Measurements from ENCODE around the gene TTLL8. TPM values are rescaled to one million over a fixed set of nuclear protein-coding genes. Genes with fewer than 3 reads are reported as not detected.

TTLL8 gene
- total RNA-seq, 1 experiment from 2014 or later = not detected

DNA sequence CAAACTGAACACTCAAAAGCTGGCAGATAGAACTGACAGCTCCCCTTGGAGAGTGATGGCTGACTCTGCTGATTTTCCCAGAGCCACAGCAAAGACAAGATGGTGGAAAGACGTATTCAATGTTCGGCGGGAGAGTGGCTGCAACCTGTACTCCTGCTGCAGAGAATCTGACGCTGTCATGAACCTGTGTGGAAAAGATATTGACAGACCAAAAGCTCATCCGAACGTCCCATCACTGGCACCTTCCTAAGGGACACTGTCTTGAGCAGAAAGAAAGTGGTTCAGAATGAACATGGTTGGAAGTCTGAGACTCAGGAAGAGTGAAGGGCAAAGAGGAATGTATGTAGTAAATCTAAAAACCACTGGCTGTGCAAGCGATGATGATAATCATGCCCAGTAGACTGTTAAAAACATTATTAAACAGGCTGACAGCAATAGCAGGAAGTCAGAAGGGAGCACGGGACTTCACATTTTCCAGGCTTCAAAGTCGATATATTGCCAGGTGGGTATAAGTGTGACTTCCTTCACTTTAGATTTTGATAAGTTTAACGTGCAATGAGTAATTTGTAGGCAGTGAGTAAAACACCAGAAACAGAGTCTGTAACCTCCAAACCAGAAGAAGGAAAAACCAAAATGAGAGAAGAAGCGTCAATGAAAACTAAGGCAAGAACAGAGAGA, 39.4 kb downstream of the TTLL8 start:
- H3K4me2 ChIP-seq (ENCODE audit: low read length) = no peak overlapping the region
- intact Hi-C loops (cut with micrococcal nuclease) = no loop called here
- RAD21 ChIA-PET (ENCODE audit: low non-redundant PET in 1 of 2, low total read pairs in 2 of 2, uncharacterized antibody in 2 of 2, unreplicated experiment in 2 of 2) = no interaction called here
- H3K79me2 ChIP-seq (ENCODE audit: insufficient read depth, low read length) = no peaks in the 10 kb centered on the region
- H3K9me3 ChIP-seq (ENCODE audit: control insufficient read depth in 1 of 2, insufficient read depth in 1 of 2, low read depth in 1 of 2, low read length in 2 of 2) = peaks cover 0 to 6% of the 10 kb centered on the region in 2 experiments; a peak in 1 of 4 replicates
- no peak for TF ChIP-seq ZBTB33 (IDR thresholded peaks at IDR 0.05; ENCODE audit: extremely low read depth, insufficient replicate concordance, low read length)
- H3K4me1 ChIP-seq (ENCODE audit: control insufficient read depth in 1 of 2, insufficient read depth in 2 of 2, low read length in 2 of 2) = peaks cover 0 to 8% of the 10 kb centered on the region in 2 experiments; a peak in 1 of 4 replicates
- H3K9ac ChIP-seq (ENCODE audit: low read length) = no peak overlapping the region
- H3K27me3 ChIP-seq (ENCODE audit: insufficient read depth, low read length) = no peaks in the 10 kb centered on the region
- POLR2A ChIA-PET = no interaction called here
- DNase-seq (ENCODE audit: low read depth, low spot score) (no peak), ATAC-seq (no peak)
- no TSS peak for BruUV-seq (replicated peaks)
- H3K36me3 ChIP-seq (ENCODE audit: control insufficient read depth in 1 of 2, insufficient read depth in 2 of 2, low read length in 2 of 2) = no peaks in the 10 kb centered on the region
- H2AFZ ChIP-seq (ENCODE audit: low read depth, low read length, poor library complexity, severe bottlenecking) = no peak overlapping the region
- no peaks in the 10 kb centered on the region for H3K9me2 ChIP-seq (ENCODE audit: insufficient read depth)
- H3K4me3 ChIP-seq (replicated peaks in 1 of 2; ENCODE audit: low read depth in 1 of 2, low read length in 2 of 2) = no peak overlapping the region
- no peaks in the 10 kb centered on the region for H4K20me1 ChIP-seq (ENCODE audit: insufficient read depth)
- H3K27ac ChIP-seq (ENCODE audit: low read depth, low read length) = no peak overlapping the region
- CTCF ChIA-PET = no interaction called here

DNA sequence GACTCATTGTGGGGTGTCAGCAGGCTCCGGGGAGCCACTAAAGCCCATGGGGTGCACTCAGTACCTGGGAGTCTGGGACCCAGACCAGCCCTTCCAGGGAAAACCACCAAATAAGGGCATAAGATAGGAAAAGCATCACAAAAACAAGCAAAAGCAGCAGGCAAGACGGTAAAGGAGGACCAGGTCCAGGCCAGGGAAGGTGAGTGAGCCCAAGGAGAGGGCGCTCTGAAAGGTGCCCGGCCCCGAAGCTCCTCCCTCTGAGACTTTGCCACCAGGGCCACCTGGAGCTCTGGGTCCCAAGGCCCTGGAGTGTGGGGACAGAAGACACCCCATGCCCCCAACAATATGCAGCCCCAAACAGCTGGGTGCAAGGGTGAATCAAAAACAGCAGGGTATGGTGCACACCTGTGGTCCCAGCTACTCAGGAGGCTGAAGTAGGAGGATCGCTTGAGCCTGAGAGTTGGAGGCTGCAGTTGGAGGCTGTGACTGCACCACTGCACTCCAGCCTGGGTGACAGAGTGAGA, 40.3 kb downstream of the TTLL8 start:
- no peaks in the 10 kb centered on the region for H3K36me3 ChIP-seq (ENCODE audit: control insufficient read depth in 1 of 2, insufficient read depth in 2 of 2, low read length in 2 of 2)
- H3K27me3 ChIP-seq (ENCODE audit: insufficient read depth, low read length) = no peaks in the 10 kb centered on the region
- H3K4me1 ChIP-seq (ENCODE audit: control insufficient read depth in 1 of 2, insufficient read depth in 2 of 2, low read length in 2 of 2) = peaks cover 0 to 8% of the 10 kb centered on the region in 2 experiments; a peak in 1 of 4 replicates
- no peak overlapping the region for H3K4me3 ChIP-seq (replicated peaks in 1 of 2; ENCODE audit: low read depth in 1 of 2, low read length in 2 of 2)
- no TSS peak for BruUV-seq (replicated peaks)
- no peak overlapping the region for H3K4me2 ChIP-seq (ENCODE audit: low read length)
- H2AFZ ChIP-seq (ENCODE audit: low read depth, low read length, poor library complexity, severe bottlenecking) = no peak overlapping the region
- no peak overlapping the region for H3K9ac ChIP-seq (ENCODE audit: low read length)
- ChIA-PET CTCF (no interaction called here), RAD21 (ENCODE audit: low non-redundant PET in 1 of 2, low total read pairs in 2 of 2, uncharacterized antibody in 2 of 2, unreplicated experiment in 2 of 2) (no interaction called here), POLR2A (no interaction called here)
- ATAC-seq (no peak), DNase-seq (ENCODE audit: low read depth, low spot score) (no peak)
- intact Hi-C loops (cut with micrococcal nuclease) = no loop called here
- no peaks in the 10 kb centered on the region for H3K9me2 ChIP-seq (ENCODE audit: insufficient read depth)
- H3K79me2 ChIP-seq (ENCODE audit: insufficient read depth, low read length) = no peaks in the 10 kb centered on the region
- H3K9me3 ChIP-seq (ENCODE audit: control insufficient read depth in 1 of 2, insufficient read depth in 1 of 2, low read depth in 1 of 2, low read length in 2 of 2) = peaks cover 0 to 6% of the 10 kb centered on the region in 2 experiments; a peak in 1 of 4 replicates
- H3K27ac ChIP-seq (ENCODE audit: low read depth, low read length) = no peak overlapping the region
- no peaks in the 10 kb centered on the region for H4K20me1 ChIP-seq (ENCODE audit: insufficient read depth)
- TF ChIP-seq EZH2 (IDR thresholded peaks at IDR 0.05) = no peak
- no peak for TF ChIP-seq FOSL1 (IDR thresholded peaks at IDR 0.05; ENCODE audit: low read depth)
- no peak for TF ChIP-seq TCF7L2 (IDR thresholded peaks at IDR 0.05; ENCODE audit: borderline replicate concordance, extremely low read depth, insufficient read depth, insufficient read length)
- no peak for TF ChIP-seq ATF3 (IDR thresholded peaks at IDR 0.05)
- no peak for TF ChIP-seq CEBPB (IDR thresholded peaks at IDR 0.05; ENCODE audit: low read depth)
- TF ChIP-seq CBX3 (IDR thresholded peaks at IDR 0.05; ENCODE audit: low read depth) = no peak
- no peak for TF ChIP-seq POLR2A (IDR thresholded peaks at IDR 0.05; ENCODE audit: borderline replicate concordance, extremely low read depth, insufficient read depth, insufficient read length)
- TF ChIP-seq JUND (IDR thresholded peaks at IDR 0.05) = no peak
- TF ChIP-seq EGR1 (IDR thresholded peaks at IDR 0.05; ENCODE audit: low read depth) = no peak
- no peak for TF ChIP-seq ELF1 (IDR thresholded peaks at IDR 0.05; ENCODE audit: borderline replicate concordance, low read depth)
- no peak for TF ChIP-seq YY1 (IDR thresholded peaks at IDR 0.05; ENCODE audit: extremely low read depth, insufficient replicate concordance, low read depth, low read length)
- TF ChIP-seq SP1 (IDR thresholded peaks at IDR 0.05; ENCODE audit: low read depth) = no peak
- TF ChIP-seq EZH2phosphoT487 (IDR thresholded peaks at IDR 0.05; ENCODE audit: borderline replicate concordance) = no peak
- TF ChIP-seq SRF (IDR thresholded peaks at IDR 0.05; ENCODE audit: low read depth) = no peak
- no peak for TF ChIP-seq ZNF274 (IDR thresholded peaks at IDR 0.05; ENCODE audit: low read depth, low read length)
- TF ChIP-seq, protein P1, sequence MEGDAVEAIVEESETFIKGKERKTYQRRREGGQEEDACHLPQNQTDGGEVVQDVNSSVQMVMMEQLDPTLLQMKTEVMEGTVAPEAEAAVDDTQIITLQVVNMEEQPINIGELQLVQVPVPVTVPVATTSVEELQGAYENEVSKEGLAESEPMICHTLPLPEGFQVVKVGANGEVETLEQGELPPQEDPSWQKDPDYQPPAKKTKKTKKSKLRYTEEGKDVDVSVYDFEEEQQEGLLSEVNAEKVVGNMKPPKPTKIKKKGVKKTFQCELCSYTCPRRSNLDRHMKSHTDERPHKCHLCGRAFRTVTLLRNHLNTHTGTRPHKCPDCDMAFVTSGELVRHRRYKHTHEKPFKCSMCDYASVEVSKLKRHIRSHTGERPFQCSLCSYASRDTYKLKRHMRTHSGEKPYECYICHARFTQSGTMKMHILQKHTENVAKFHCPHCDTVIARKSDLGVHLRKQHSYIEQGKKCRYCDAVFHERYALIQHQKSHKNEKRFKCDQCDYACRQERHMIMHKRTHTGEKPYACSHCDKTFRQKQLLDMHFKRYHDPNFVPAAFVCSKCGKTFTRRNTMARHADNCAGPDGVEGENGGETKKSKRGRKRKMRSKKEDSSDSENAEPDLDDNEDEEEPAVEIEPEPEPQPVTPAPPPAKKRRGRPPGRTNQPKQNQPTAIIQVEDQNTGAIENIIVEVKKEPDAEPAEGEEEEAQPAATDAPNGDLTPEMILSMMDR (IDR thresholded peaks at IDR 0.05 in 2 of 3, conservative IDR thresholded peaks at IDR 0.05 in 1 of 3; ENCODE audit: borderline replicate concordance in 1 of 3, insufficient read depth in 1 of 3, low read depth in 2 of 3, low read length in 2 of 3) = no peak

Data from HCT116 (cell line).